DMS 273 (cell line): ENCODE data around the gene CCDC197.
A peak's percentile ranks its signal among the peaks of the same experiment; 100 is the strongest.

ENCODE experiments used
- DNase-seq: peaks from one replicate; lab custom pipeline; 2025; ENCODE audit not compliant: unreplicated experiment; lab: John Stamatoyannopoulos, UW

The CCDC197 gene

DNA sequence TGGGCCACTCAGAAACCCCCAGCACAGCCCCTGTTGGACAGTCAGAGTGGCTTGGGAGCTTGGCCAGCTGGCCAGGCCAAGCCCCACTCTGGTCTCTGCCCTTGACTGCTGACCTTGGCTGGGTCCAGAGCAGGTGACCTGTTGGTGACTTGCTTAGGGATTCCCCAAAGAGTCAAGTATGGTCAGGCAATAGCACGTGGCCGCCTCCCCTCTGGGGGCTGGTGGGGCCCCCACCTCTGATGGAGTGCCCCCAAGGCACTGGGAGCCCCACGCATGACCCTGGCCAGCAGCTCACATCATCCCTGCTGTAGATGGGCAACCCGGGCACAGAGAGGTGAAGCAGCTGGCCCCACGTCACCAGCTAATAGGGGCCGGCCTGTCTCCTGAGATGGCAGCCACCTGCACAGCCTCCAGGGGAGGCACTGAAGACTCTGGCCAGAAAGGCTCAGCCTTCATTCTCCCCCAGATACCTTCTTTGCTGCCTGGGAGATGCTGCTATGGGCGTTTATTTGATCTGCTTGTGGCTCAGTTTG lies 1.8 kb downstream of the CCDC197 start:
- no peak for DNase-seq

DNA sequence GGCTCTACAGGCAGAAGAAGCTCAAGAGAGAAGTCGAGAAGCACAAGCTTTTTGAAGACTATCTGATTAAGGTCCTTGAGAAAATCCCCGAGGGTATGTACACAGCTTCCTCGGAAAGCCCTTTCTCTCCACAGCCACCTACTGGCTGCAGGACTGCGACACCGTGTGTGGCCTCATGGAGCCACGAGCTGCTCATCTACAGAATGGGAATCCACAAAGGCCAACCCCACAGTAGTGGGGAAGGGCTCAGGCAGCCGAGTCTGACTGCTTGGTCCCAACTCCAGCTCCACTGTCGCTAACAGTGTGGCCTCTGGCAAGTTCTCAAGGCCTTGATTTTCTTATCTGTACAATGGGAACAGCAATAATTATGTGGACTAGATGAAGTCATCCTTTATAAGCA lies 2.5 kb downstream of the CCDC197 start:
- no peak for DNase-seq

DNA sequence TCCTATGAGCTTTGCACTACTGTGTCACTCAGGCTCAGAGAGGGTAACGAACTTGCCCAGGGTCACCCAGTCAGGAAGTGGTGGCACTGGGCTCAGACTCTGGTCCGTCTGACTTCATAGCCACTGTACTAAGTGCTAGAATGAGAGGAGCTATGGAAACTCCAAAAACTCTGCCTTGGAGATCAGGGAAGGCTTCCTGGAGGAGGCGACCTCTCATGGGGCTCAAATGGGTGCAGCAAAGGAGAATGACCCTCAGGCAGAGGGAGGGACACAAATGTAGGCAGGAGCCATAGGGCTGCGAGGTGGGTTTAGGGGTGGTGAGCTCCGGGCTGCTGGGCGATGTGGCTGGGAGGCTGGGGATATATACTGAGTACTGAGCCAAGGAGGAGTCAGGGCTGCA lies 3.2 kb downstream of the CCDC197 start:
- no peak for DNase-seq

DNA sequence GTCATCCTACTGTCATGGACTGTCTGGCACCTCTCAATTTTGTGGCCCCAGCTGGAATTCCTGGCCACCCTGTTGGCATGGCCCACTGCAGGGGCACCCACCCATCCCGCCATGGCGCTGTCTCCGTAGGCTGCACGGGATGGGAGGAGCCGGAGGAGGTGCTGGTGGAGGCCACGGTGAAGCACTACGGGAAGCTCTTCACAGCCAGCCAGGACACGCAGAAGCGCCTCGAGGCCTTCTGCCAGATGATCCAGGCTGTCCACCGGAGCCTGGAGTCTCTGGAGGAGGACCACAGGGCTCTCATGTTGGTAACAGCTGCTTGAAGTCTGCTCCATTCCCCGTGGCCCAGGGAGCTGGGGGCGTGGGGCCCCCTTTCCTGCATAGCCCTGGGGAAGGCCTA lies 3.9 kb downstream of the CCDC197 start:
- peak; percentile 45 for DNase-seq

DNA sequence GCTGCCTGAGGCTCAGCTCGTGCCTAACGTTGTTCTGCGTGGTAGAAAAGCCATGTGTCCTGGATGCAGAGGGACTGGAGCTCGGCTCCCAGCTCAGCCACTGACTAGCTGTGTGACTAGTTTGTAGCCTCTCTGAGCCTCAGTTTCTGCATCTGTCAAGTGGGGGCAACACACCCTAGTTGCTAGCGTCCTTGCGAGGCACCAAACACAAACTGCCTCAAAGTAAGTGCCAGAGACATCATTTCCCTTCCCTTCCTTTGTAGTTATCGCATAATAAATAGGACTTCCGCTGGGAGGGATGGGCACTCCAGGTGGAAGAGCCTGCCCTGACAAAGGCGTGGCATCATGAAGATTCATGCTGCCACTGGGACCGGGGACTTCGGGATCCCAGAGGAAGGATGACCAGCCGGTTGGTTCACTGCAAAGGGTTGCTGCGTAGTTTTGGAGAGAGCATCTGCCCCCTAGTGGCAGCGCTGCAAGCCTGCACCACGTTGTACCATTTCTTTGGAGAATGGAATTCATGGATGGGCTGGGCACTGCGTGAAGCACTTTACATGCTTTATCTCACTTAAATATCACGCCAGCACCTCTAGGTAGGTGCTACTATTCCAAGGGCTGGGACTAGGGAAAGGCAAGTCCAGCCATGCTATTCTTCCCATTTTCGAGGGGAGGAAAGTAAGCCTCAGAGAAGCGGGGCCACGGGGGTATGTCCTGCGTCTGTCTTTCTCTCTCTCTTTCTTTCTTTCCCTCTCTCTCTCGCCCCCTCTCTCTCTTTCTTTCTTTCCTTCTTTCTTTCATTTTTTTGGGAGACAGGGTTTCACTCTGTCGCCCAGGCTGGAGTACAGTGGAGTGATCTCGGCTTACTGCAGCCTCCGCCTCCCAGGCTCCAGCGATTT lies 4.6 kb downstream of the CCDC197 start:
- peak; percentile 86 for DNase-seq

DNA sequence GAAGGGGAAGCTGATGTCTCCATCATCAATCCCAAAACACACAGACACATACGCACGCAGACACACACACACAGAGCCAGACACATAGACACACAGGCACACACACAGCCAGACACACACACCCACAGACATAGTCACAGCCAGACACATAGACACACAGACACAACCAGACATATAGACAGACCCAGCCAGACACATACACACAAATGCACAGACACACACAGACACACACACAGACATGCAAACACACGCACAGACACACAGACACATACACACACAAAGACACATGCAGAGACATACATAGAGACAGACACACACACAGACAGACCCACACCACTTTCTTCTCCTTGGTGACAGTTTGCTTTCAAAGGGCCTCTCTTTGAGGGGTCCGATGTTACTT lies 6.3 kb downstream of the CCDC197 start:
- DNase-seq, result no peak

DNA sequence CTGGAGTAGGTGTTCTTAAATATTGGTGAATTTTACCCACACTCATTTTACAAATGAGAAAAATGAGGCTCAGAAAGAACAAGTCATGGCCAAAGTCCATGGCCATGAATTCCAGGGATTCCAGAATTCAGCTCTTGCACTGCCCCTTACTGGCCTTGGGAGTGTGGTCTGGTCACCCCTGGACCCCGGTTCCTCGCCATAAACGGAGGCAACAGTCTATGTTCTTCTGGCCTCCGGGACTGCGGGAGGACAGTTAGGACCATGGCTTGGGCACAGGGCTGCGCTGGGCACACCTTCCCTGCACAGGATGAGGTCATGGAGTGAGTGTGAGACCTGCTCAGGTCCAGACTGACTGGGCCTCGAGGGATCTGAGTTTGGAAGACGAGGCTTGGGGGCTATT lies 6.9 kb downstream of the CCDC197 start:
- DNase-seq, result no peak

DNA sequence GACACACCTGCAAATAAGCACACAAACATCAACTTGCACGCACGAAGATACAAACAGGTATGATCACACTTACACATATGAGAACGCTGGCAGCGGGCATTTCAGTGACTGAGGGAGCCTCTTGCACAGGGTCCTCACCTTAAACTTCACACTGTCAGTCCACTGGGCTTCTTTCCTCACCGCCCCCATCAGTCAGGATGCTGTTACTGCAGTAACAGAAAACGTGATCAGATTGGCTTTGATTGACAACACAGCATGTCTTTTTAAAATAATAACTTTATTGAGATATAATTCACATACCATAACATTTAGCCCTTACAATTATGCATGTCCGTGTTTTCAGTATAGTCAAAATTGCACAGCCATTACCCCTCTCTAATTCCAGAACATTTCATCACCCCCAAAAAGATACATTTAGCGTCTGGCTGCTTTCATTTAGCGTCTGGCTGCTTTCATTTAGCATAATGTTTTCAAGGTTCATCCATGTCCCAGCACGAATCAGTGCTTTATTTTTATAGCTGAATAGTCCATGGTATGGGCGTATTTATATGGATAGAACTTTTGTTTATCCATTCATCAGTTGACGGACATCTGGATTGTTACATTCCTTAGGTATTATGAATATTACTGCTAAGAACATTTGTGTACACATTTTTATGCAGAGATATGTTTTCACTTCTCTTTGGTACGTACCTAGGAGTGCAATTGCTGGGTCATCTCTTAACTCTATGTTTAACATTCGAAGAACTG lies 8.4 kb downstream of the CCDC197 start:
- peak; percentile 50 for DNase-seq

DNA sequence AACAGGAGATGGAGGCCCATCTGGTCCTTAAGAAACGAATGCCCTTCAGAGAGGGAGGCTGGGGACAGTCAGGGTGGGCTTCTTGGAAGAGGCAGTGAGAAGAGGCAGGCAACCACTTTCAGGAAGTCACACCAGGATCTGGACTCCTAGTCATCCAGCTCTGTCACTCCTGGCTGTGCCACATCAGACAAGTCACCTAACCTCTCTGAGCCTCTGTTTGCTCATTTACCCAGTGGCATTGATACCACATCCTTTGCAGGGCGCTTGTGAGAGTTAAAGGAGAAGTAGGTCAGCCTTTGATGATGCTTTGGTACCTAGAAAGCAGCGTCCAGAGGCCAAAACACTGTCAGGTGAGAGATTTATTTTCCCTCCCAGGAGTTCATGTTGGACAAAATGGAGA lies 11.1 kb downstream of the CCDC197 start:
- DNase-seq, result no peak

DNA sequence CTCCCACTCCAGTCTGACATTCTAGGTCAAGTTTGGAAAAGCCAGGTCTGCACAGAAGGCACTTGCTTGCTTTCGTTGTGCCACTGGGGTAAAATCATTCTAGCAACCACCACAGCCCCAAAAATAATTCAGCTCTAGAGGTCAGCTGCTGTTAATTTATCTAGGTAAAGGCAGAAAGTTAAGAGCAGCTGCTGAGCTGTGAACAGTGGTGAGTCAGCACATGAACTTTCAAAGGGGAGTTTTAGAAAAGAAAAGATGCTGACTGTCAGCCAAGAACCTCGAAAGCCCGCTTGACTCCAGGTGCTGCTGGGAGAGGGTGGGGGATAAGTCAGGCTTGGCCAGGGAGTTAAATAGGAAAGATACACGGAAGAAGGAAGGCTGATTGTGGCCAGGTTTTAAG lies 12.7 kb downstream of the CCDC197 start:
- DNase-seq, result peak; percentile 61

DNA sequence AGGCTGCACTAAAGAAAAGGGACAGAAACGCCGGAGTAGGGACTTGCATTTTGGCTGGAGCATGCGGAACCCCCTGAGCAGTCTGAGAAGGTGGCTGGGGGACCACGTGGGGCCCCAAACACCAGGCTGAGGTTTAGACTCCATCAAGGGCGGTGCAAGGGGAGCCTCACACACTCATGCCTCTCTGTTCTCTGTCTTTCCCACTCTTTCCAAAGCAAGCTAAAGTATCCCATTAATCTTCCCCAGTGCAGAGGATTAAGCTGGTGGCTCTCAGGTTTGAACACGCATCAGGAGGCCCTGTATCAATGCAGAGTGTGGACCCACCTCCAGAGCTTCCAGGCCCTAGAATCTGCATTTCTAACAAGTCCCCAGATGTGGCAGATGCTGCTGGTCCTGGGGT lies 13.5 kb downstream of the CCDC197 start:
- no peak for DNase-seq

DNA sequence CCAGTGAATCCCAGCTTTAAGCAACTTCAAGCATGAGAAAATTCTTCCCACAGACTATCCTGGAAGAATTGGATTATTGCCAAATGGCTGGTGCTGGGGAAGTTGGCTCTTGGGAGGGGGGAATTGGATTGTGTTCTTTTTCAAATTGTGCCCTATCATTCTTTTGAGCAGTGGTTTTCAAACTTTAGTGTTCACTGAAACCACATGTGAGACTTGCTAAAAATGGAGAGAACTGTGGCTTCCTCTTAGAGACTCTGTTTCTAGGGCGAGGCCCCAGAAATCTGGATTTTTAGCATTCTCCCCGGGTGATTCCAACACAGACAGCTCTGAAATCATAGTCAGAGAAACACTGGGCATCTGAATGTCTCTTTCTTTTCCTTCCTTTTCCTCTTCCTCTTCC lies 14.7 kb downstream of the CCDC197 start:
- DNase-seq, result peak; percentile 51

DNA sequence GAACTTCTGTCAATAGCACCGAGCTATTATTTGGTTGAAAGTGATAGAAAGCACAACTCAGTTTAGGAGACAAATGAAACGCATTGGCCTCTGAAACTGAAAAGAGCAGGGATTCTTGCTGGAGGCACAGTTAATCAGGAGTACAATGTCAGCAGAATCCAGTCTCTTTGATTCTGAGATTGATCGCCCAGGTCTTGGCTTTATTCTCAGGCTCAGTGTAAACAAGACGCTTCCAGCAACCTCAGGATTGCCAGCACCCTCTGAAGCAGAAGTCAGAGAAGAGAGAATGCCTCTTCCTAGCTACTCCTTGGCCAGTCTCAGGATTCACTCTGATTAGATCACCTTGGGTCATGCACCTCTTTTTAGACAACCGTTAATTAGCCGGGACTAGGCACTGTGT lies 17.3 kb downstream of the CCDC197 start:
- no peak for DNase-seq

DNA sequence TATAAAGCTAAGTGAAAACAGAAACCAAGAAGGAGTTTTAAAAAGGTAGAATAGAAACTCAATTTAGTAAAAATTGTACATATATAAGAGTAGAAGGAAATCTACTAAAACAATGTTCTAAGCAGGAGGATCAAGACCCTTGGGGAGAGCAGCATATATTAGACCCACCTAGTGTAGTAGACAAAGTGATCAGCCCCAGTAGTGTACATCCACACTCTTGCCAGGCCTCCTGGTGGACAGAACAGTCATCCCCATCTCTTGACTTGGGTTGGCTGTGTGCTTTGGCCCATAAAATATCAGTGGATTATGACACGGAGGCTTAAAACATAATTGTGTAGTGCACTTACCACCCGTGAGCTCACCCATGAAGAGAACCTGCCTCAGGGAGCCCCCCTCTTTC lies 18.1 kb downstream of the CCDC197 start:
- no peak for DNase-seq

DNA sequence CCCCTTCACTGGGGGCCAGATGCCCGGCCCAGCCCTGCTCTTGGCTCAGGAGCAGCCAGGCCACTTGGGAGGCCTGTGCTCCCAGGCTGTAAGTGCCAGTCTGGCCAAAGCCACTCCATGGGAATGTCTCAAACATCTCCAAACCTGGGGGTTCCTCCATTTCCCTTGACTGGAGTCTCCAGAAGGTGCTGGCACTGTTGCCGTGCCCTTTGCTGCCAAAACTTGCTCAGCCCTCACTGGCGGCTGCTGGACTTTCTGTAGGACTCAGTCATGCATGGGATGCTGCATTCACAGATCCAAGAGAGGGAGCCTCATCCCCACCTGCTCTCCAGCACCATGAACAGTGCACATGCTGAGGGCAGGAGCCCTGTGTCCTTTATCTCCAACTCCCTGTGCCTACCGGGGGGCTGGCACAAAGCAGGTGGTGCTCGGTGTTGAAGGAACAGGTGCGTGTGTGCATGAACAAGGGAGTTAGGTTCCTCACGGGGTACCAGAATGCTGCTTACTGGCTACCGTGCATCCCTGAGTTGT lies 19.4 kb downstream of the CCDC197 start:
- no peak for DNase-seq

DNA sequence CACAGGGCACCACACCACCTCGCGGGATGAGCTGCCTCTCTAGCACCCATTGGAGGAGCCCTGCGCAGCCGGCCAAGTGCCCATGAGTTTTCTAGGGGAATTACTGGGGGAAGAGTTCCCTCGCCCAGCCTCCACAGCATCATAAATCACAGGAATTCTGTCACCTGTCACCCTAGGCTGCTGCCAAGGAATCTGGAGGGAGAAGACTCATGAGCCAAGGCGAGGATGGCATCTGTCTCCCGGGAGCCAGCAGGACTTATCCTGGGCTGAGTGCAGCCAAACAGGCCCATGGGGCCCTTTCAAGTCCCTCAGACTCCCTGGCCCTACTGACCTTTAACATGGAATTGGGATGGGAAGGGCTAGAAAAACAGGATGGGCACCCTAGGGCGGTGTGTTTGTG lies 21.2 kb downstream of the CCDC197 start:
- no peak for DNase-seq

DNA sequence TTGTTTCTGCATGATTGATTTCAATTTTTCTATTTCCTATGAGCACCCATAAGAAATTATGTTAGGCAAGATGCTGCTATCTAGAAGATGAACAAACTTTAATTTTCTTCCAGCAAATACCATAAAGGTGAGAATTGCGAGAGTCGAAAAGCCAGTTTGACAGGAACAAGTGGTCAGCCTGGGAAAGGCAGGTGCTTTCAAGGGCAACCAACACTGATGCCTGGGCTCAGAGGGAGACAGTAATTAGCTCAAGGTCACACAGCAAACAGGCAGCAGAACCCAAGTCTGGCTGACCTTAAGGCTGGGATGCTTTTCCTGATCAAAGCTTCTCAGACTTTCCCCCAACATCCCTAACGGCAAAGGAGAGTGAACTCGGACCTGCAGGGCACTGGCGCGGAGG lies 22.2 kb downstream of the CCDC197 start:
- no peak for DNase-seq

DNA sequence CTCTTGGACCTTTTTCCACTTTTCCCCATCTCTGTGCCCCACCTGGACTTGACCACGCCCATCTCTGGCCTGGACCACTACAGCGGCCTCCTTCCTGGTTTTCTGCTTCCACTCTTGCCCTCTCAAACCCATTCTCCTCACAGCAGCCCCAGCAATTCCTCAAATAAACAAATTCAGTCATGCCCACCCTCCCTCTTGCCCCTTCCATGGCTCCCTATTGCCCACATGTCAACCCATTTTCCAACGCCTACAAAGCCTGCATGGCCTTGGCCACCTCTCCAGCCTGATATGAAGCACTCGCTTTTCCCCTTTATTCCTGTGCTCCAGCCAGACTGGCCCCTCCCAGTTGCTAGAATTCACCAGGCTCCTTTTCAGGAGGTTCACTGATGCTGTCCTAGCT lies 23.2 kb downstream of the CCDC197 start:
- no peak for DNase-seq

DNA sequence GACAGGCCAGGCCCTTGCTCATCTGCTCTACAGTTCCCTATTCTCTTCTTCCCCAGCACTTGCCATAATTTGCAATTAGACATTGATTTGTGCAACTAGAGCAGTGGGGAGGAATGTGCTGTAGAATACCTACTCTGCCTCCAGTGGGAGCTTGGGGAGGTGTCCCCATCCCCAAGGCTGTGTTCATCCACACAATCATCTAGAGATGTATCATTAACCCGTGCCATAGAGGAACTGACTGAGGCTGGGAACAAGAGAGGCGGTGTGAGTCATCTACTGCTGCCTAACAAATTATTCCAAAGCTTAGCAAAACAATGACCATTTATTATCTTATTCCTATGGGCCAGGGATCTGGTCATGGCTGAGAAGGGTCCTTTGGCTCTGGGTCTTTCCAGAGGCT lies 23.9 kb downstream of the CCDC197 start:
- no peak for DNase-seq

DNA sequence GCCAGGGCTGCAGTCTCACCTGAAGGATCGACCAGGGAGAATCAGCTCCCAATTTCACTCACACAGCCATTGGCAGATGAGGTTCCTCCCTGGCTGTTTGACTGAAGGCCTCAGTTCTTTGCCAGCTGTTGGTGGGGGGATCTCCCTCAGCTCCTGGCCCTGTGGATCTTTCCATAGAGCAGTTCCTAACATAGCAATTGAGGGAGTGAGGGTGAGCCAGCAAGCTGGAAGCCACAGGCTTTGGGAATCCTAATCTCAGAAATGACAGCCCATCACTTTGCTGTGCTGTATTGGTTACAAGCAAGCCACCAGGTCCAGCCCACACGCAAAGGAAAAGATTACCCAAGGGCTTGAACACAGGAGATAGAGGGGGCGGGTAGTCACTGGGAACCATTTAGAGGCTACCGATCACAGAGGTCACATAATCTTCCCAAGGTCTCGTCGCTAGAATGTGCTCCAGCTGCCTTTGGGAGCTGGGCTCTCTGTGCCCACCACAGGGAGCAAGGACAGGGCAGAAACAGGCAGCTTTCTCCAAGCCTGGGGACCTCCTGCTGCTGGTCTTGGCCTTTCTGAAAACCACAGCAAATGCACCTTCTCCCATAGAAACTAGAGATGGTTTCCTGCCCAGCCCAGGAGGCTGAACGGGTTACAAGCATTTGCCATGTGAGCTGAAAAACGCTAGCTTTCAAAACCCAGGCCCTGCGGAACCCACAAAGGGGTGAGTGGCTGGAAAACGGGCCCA lies 24.5 kb downstream of the CCDC197 start:
- DNase-seq, result no peak
